HepG2 (cell line): ENCODE results near the gene ZFHX3. TPM values are rescaled to one million over a fixed set of nuclear protein-coding genes. Genes with fewer than 3 reads are reported as not detected.

Experiments used
- CAMTA2 ChIP-seq: sonication (generic); formaldehyde crosslinking; IDR thresholded peaks from 2 replicates; pipeline ENCODE4 v1.4.0; 2020; ENCODE audit warnings: mild to moderate bottlenecking, missing genetic modification reagents, borderline replicate concordance
- CBFB ChIP-seq: sonication (generic); formaldehyde crosslinking; IDR thresholded peaks from 2 replicates; pipeline ENCODE4 v1.4.0; 2020; ENCODE audit warnings: missing genetic modification reagents
- FLYWCH1 ChIP-seq: sonication (generic); formaldehyde crosslinking; IDR thresholded peaks from 2 replicates; pipeline ENCODE4 v1.8.1; 2023; ENCODE audit warnings: mild to moderate bottlenecking, missing genetic modification reagents
- FOXM1 ChIP-seq: sonication (generic); formaldehyde crosslinking; IDR thresholded peaks from 2 replicates; pipeline ENCODE4 v1.5.0; 2020; ENCODE audit warnings: missing genetic modification reagents
- HIC2 ChIP-seq: sonication (generic); formaldehyde crosslinking; IDR thresholded peaks from 2 replicates; pipeline ENCODE4 v1.9.0; 2022; ENCODE audit warnings: low read depth, missing genetic modification reagents
- KLF16 ChIP-seq, 2 experiments: sonication (generic) in 1 of 2; formaldehyde crosslinking in 1 of 2; IDR thresholded peaks; 2 replicates each; pipeline versions ENCODE4 v1.6.1 to v1.8.0; 2016 to 2023; ENCODE audit warnings: missing genetic modification reagents in 2 of 2, missing compliant biosample characterization in 1 of 2
- KMT2A ChIP-seq: sonication (generic); formaldehyde crosslinking; IDR thresholded peaks from 2 replicates; pipeline ENCODE4 v1.4.0; 2020; ENCODE audit warnings: missing genetic modification reagents
- MATR3 ChIP-seq: sonication (generic); formaldehyde crosslinking; IDR thresholded peaks from 2 replicates; pipeline ENCODE4 v1.4.0; 2020; ENCODE audit warnings: missing genetic modification reagents
- NFKB2 ChIP-seq: sonication (generic); formaldehyde crosslinking; IDR thresholded peaks from 2 replicates; pipeline ENCODE4 v1.4.0; 2020; ENCODE audit warnings: missing genetic modification reagents, borderline replicate concordance
- PCBP2 ChIP-seq: fragments of 200-400 bp; formaldehyde crosslinking; optimal IDR thresholded peaks from 2 replicates; pipeline ENCODE3; 2018; ENCODE audit warnings: low read length, low read depth; ENCODE audit not compliant: poor library complexity, severe bottlenecking
- PRMT3 ChIP-seq: sonication (generic); formaldehyde crosslinking; IDR thresholded peaks from 2 replicates; pipeline ENCODE4 v1.8.1; 2022; ENCODE audit warnings: low read depth, mild to moderate bottlenecking, moderate library complexity, missing genetic modification reagents, borderline replicate concordance
- SP5 ChIP-seq: IDR thresholded peaks from 2 replicates; pipeline ENCODE4 v1.6.1; 2016; ENCODE audit warnings: low read depth, borderline replicate concordance
- TIGD3 ChIP-seq: sonication (generic); formaldehyde crosslinking; IDR thresholded peaks from 2 replicates; pipeline ENCODE4 v1.5.1; 2020; ENCODE audit warnings: mild to moderate bottlenecking, missing genetic modification reagents, borderline replicate concordance
- U2AF1 ChIP-seq: fragments of 200-400 bp; formaldehyde crosslinking; optimal IDR thresholded peaks from 2 replicates; pipeline ENCODE3; 2017; ENCODE audit warnings: mild to moderate bottlenecking, low read depth, low read length
- ZBTB33 ChIP-seq: sonication (generic); formaldehyde crosslinking; IDR thresholded peaks from 2 replicates; pipeline ENCODE4 v1.4.0; 2020; ENCODE audit warnings: missing genetic modification reagents
- ZMYM3 ChIP-seq: sonication (generic); formaldehyde crosslinking; IDR thresholded peaks from 2 replicates; pipeline ENCODE4 v1.5.1; 2020; ENCODE audit warnings: mild to moderate bottlenecking, missing genetic modification reagents
- ZNF33B ChIP-seq: sonication (generic); formaldehyde crosslinking; IDR thresholded peaks from 2 replicates; pipeline ENCODE4 v1.5.1; 2020; ENCODE audit warnings: mild to moderate bottlenecking, missing genetic modification reagents
- ZNF670 ChIP-seq: sonication (generic); formaldehyde crosslinking; IDR thresholded peaks from 2 replicates; pipeline ENCODE4 v1.8.0; 2022; ENCODE audit warnings: mild to moderate bottlenecking, missing genetic modification reagents, borderline replicate concordance
- polyA plus RNA-seq, 8 experiments: library from polyadenylated mRNA; depleted of rRNA in 3 of 8; stranded (reverse) in 7 of 8; unstranded in 1 of 8; fragments of >200 nt; fragmentation: Illumina TruSeq in 4 of 8; extraction: Trizol in 4 of 8; gene quantifications; 2 replicates each; pipeline versions ENCODE4 v1.2.1 to v1.2.3, GENCODE V29; 2011 to 2016; ENCODE audit warnings: low read depth in 4 of 8, missing spikeins in 1 of 8, mixed read lengths in 1 of 8; ENCODE audit not compliant: insufficient read depth in 1 of 8
- total RNA-seq, 5 experiments: library from RNA; depleted of rRNA; stranded (reverse); fragments of >200 nt; fragmentation: Illumina TruSeq; extraction: Trizol; gene quantifications; 2 replicates each; pipeline ENCODE4 v1.2.3, GENCODE V29; 2016; ENCODE audit warnings: low read depth in 1 of 5
- TF ChIP-seq, protein P1 (sequence below): sonication (generic); formaldehyde crosslinking; IDR thresholded peaks from 2 replicates; pipeline ENCODE4 v1.9.0; 2021; ENCODE audit warnings: missing genetic modification reagents, mild to moderate bottlenecking, borderline replicate concordance

ZFHX3 gene
- total and polyA plus RNA-seq, 2 of the 13 experiments (the other 11 are each of a cell fraction or from before 2014, with no cell fraction given), result 5.0 to 6.0 TPM

DNA sequence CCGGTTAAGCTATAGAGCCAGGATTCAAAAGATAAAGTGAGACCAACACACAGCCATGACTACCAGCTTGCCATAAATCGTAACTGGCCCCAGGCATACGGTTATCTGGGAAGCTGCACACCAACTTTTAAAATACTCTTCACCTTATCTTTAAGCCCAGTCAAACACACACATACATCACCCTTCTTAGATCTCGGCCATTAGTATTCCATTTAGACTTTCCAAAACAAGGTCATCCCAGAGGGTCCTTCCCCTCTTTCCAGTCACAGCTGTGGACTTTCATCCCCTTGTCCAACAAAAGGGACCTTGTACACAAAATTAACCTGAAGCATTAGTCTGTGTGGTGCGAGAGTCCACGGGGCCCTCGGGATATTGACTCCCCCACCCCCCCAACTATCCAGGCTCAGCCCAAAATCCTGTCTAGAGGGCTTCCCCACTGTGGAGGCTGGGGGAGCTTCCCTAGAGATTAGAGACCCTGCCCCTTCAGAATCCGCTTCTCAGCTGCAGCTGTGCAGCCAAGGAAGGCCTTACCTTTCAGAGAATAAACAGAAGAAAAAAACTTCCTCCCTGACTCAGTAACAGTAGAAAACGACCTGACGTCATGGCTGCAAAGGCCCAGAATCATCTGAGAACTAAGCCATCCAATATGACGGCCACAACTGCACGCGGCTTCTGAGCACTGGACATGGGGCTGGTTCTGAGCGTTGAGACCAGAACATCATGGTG, 9.9 kb downstream of the ZFHX3 start (continued):
- TF ChIP-seq HIC2 (CRISPR knock-in tag) (peak; percentile 47; the same call in 1 of the 2 replicates), ZBTB33 (CRISPR knock-in tag) (peak; percentile 90), PCBP2 (no peak), FOXM1 (no peak), ZNF33B (CRISPR knock-in tag) (no peak), CAMTA2 (no peak), FLYWCH1 (no peak), U2AF1 (peak; percentile 70), ZMYM3 (CRISPR knock-in tag) (peak; percentile 84), KLF16 (CRISPR knock-in tag; IDR thresholded peaks at IDR 0.05) (0 out of 4 replicates have a peak, but pooled peaks of 1 of the 2 experiments have one; percentile 60), KMT2A (CRISPR knock-in tag) (peak; percentile 26; the same call in 1 of the 2 replicates), ZNF670 (CRISPR knock-in tag) (no peak), MATR3 (no peak), NFKB2 (no peak), PRMT3 (no peak), TIGD3 (CRISPR knock-in tag) (no peak), SP5 (CRISPR knock-in tag) (0 out of 2 replicates have a peak, but pooled peaks have one; percentile 20), CBFB (peak; percentile 55; the same call in 1 of the 2 replicates)
- TF ChIP-seq, protein P1, sequence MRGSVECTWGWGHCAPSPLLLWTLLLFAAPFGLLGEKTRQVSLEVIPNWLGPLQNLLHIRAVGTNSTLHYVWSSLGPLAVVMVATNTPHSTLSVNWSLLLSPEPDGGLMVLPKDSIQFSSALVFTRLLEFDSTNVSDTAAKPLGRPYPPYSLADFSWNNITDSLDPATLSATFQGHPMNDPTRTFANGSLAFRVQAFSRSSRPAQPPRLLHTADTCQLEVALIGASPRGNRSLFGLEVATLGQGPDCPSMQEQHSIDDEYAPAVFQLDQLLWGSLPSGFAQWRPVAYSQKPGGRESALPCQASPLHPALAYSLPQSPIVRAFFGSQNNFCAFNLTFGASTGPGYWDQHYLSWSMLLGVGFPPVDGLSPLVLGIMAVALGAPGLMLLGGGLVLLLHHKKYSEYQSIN (CRISPR knock-in tag), result no peak
